Hematopoietic multipotent progenitor cell (in vitro differentiated cells): ENCODE measurements around the gene RPS24. TPM values are rescaled to one million over a fixed set of nuclear protein-coding genes. Genes with fewer than 3 reads are reported as not detected.
A peak's percentile ranks its signal among the peaks of the same experiment; 100 is the strongest.
"Not testable (repeated sequence)": the region's sequence is repeated elsewhere in the genome, so short reads cannot be mapped to it uniquely, and the experiment has no call there.

Experiments used
- DNase-seq, 3 donors: peaks; one replicate each; pipeline ENCODE4 v3.0.0-alpha.2; 2011 to 2015; ENCODE audit warnings: low read depth in 2 of 3, low spot score in 2 of 3
- total RNA-seq: library from RNA; depleted of rRNA; stranded (reverse); fragments of >200 nt; gene quantifications from one replicate; pipeline ENCODE4 v1.2.3, GENCODE V29; 2012

The RPS24 gene
- total RNA-seq, 1 donor: 3,156 TPM

DNA sequence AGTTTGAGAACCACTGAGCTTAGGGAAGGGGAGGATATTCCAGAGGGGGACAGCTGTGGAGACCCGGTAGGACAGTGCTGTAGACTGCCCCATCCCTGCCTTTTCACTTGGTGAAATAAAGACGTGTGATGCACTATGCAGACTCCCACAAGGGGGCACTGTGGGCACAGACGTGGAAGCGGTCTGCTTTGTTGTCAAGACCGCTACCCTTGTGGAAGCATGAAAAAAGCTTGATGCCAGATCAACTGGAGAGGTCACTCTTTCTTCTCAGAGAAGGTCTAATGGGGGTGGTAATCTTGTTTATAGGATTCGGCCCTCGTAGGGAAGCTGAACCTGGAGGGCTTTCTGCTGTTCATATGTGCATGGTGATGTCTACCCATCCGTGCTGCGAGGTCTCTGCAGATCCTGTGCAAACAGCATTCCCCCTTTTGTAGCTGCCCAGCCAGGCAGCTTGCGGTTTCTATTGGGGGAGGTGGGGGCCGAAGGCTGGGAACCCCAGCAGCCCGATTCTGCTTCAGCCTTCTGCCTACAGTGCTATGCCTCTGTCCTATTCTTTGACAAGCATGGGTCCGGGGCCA lies 13.7 kb downstream of the RPS24 start:
- peak; percentile 44 to 88 (median 75) for DNase-seq

DNA sequence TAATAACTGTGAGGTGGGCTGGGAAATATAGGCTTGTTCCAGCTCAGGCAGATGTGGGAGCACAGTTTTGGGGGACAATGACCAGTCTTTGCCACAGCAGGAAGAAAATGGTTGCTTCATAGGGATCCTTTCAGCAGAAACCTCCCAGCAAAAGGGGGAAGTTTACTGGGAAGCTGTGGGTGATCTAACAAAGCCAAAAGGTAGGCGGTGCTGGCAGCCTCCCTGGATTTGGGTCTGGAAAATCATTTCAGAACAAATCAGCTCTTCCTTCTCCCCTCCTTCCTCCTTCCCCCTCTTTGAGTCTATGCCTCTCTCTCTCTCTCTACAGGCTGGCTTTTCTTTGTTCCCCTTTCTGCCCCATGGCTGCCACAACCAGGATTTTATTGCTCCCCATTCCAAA lies 16.2 kb downstream of the RPS24 start:
- no peak for DNase-seq

DNA sequence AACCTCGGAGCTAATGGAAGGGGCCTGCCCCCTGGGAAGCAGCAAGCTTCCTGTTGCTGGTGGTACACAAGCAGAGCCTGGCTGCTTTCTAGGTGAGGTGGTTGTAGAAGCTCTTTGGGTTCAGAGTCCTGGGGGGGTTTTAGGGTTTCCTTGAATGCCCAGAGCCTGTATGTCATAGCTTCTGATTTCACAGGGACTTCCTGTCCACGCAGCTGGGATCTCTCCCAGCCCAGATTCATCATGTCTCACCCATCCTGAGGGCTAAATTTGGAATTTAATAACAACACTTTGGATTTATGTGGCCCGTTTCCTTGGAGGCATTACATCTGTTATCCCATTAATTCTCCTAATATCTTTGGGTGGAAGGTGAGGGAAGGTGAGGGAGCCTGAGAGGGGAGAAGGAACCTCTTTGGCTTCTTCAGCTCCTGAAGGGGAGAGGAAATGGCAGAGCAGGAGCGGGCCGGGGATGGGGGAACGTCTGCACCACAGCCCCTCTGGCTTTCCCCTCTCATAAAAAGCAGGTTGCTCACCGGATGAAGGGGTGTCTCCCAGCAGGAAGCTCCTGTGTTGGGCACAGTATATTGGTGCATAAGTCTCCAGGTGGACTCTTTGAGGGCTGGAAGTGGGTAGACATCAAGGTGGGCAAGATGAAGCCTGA lies 19.7 kb downstream of the RPS24 start:
- DNase-seq: no peak

DNA sequence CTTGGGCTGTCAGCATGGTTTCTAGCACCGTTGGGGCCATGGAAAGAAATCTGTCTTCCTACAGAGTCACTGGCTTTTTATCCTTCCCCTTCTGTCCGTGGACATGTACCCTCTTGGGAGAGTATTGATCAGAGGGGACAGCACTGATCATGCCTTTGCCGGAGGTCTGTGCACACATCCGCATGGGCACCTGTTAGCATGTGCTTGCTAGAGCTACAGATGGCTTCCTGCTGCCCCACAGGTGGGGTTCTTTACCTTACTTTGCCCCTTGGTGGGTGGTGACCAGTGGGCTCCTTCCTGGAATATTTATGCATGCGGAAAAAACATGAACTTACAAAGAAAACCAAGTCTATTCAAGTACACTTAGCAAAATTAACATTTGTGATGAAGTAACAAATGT lies 24.9 kb downstream of the RPS24 start:
- DNase-seq: no peak

DNA sequence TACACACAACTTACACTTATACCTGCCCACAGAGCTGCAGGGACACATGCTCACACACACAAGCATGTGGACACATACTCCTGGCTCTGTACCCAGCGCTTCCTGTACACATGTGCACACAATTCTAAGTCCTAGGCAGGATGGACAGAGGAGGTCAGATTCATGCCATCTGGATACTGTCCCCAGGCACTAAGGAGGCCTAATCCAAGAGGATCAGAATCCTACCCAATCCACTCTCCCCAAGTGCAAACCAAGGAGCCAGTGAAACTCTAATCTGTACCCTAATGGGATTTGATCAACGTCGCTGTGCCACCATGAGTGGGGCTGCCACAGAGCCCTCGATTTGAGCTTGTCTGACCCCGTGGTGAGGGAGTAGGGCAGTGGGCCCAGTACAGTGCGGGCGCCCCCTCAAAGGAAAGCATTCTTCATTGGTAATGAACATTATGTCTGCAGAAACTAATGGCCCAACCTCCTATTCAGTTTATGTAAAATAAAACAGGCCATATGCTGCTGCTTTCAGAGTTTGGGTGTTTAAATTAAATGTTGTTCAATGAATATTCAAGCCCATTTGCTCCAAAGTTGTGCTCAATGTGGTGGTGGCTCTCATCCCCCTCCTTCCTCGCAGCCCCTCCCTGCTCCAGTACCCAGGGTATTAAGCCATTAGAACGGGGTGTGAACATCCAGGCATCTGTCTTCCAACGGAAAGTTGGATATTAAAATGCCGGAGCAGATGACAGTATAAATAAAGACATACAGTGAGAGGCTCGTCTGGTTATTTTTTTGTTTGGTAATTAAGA lies 26.4 kb downstream of the RPS24 start:
- DNase-seq: no peak

DNA sequence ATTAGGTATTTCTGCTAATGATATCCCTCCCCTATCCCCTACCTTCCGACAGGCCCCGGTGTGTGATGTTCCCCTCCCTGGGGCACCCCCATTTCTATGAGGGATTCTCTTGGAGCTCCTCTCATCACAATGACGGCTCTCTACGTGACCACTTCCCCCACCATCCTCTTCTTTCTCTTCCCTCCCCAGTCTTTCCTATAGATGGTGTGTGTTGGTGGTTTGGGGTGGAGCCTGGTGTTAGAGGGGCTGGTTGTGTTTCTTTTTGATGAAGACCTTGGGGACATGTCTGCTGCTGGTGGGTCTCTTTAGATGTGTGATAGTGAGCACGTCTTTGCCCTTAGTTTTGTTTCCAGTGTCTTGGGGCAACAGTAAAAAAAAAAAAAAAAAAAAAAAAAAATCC lies 28.6 kb downstream of the RPS24 start:
- DNase-seq: no peak

DNA sequence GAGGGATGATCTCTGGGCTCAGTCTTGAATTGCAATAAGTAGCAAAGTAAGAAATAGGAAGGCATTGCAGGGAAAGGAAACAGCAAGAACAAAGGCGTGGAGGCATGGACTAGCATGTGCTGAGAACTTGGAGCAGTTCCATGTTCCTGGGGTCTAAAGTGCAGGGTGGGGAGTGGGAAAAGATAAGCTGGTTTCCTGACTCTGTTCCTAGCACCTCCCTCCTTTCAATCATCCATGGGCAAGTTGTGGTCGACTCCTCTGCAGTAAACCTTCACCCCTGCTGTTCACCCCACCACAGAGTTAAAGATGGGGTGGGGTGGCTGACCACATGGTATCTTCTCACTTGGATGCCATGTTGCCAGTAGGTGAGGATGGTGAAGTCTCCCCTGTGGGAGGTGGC lies 29.6 kb downstream of the RPS24 start:
- DNase-seq: no peak

DNA sequence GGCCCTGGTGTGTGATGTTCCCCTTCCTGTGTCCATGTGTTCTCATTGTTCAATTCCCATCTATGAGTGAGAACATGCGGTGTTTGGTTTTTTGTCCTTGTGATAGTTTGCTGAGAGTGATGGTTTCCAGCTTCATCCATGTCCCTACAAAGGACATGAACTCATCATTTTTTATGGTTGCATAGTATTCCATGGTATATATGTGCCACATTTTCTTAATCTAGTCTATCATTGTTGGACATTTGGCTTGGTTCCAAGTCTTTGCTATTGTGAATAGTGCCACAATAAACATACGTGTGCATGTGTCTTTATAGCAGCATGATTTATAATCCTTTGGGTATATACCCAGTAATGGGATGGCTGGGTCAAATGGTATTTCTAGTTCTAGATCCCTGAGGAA lies 31.3 kb downstream of the RPS24 start:
- DNase-seq: not testable (repeated sequence)

DNA sequence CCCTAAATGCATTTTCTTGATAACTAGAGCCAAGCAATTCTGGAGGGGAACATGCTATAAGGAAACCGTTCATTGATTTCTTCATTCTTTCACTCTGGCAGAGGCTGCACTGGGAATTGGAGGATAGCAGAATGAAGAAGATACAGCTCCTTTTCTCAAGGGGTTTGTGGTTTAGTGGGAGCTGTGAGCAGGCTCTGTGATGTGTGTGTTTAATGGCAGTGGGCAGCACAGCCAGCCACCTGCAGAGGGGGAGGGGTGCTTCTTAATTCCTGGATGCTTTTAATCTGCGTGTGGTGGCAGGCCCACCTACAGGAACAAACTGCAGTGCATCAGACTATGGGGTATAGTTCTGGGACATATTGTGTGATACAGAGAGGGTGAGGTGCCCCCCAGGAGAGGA lies 31.9 kb downstream of the RPS24 start:
- DNase-seq: no peak

DNA sequence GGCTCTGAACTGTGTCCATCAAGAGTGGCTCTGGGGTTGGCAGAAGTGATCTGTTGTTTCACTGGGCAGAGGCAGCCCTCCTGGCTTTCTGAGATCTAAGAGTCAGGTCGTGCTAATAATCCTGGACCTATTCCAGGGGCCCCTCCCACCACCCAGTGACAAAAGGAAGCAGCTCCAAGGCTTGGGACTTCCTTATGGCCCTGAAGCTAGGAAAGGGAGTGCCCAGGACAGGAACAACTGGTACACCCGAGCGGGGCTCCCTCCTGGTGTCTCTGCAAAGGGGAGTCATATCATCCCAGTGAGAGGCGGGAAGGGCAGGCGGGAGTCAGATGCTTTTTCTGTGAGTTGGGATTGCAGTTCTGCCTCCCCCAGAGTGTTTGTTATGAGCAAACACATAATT lies 32.3 kb downstream of the RPS24 start:
- DNase-seq: no peak

DNA sequence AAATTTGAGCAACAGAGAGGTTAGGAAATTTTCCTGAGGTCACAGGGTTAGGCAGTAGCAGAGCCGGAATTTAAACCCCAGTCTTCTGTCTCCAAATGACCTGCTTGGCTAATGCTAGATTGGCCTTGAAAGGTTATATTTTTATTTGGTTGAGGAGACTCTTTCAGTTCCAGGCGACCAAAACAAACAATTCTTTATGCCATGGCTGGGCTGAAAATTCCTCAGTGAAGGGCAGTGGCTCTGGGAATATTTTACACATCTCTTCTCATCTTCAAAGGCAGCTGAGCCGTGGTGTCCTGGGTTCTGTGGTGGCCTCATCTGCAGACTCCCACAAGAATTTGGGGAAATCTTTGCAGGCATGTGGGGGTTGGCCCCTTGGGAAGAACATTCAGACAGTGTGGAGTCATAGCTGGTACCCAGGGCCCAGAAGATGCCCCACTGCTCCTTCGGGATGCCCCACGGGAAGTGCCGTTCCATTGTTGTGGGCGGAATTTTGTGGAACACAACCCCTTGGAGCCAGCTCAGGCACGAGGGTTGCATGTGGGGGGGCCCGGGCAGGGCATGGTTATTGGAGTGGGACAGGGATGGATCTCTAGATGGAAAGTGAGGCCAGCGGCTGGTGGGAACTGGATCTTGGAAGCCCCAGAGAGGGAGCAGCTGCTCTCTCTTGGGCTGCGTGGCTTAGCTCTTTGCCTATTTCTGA lies 33.2 kb downstream of the RPS24 start:
- DNase-seq: no peak

DNA sequence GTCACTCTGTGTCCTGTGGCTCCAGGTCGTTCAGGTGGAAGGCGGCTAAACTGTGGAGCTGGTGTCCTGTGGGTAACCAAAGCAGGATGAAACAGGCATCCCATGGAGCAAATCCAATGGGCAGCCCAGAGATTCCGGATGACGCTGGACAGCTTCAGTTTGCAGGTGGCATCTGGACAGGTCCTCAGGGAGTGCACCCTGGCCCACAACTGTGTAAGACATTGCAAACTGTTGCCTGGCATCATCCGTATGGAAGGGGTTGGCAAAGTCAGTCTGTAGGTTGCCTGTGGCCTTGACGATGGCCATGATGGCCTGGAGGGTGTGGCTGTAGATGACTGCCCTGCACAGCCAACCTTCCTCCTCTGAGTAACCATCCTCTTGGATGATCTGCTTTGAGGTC lies 35.5 kb downstream of the RPS24 start:
- DNase-seq: no peak

DNA sequence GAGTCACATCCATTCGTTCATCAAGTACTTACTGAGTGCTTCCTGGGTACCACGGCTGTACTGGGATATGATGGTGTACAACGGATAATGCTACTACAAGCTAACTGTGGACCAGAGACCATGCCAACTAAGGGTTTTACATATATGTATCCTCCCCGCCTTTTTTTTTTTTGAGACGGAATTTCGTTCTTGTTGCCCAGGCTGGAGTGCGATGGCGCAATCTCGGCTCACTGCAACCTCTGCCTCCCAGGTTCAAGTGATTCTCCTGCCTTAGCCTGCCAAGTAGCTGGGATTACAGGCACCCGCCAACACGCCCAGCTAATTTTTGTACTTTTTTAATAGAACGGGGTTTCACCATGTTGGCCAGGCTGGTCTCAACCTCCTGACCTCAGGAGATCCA lies 36.4 kb downstream of the RPS24 start:
- not testable (repeated sequence) for DNase-seq

DNA sequence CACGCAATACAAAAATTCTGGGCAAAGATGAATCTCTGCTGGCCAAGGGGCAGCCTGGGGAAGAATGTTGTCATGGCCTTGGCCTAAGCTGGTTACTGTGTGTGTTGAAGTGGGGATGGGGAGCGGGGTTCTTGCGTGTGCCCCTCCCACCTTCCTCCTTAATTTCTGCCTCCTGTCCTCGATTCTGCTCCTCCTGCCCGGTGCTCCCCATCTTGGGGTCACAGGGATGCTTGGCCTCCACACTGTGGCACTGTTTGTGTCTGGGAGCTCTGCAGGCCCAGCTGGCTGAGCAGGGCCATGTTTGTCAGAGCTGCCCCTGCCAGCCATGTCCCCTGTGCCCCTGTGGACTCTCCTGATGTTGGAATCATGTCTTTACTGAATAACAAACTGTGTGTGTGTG lies 37.1 kb downstream of the RPS24 start:
- DNase-seq: no peak

DNA sequence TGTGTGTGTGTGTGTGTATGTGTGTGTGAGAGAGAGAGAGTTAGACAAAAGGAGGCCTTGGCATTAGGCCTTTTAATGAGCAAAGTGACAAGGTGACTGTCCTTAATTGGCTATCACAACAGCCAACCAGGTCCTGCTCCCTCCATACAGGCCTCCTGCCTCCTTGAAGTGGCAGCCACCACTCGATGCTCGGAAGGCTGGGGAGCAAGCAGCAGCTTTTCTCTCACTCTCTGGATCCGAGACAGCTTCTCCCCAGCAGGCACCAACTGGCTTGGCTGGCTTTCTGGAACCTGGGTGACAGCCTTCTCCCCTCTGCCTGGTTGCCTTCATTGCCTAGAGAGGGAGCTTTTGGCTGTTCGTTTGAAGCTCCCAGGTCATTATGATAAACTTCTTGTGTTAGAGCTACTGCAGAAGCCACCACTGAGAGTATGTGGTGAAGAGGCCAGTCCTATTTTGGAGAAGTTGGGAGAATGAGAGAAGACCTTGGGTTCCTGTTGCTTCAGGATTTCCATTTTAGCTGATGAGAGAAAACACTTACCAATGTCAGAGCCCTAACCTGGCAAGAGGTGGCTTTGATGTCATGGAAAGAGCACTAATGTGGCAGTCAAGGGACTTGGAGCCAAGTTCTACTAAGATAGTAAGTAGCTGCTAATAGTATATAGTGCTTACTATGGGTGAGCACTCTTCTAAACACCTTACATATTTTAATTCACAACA lies 37.6 kb downstream of the RPS24 start:
- no peak for DNase-seq

DNA sequence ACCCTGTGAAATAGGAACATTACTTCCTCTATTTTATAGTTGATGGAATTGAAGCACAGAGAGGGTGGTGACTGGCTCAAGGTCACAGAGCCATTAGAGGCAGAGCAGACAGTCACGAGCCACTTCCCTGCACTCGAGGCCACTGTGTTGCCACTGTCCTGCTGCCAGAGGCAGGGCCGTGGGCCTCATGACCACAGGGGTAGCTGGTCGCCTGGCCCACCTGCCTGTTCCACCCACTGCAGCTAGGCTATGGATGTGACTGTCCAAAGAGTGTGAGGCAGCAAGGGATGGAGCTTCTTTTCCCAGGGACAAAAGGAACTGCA lies 38.2 kb downstream of the RPS24 start:
- no peak for DNase-seq

DNA sequence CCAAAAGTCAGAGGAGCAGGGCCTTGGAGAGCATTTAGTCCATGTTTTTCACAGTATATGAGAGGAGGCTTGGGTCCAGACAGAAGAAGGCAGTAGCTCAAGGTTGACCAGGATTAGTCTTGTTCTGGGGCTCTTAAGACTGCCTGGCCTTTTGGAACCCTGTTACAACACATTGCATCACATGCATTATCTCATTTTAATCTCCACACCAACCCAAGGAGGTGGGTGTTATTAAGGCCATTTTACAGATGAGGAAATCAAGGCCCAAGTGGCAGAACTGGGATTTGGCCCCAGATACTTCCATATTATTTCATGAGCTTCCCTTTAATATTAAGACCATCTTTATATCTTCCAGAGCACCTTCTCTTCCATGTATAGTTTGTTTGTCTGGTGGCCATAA lies 38.8 kb downstream of the RPS24 start:
- no peak for DNase-seq

DNA sequence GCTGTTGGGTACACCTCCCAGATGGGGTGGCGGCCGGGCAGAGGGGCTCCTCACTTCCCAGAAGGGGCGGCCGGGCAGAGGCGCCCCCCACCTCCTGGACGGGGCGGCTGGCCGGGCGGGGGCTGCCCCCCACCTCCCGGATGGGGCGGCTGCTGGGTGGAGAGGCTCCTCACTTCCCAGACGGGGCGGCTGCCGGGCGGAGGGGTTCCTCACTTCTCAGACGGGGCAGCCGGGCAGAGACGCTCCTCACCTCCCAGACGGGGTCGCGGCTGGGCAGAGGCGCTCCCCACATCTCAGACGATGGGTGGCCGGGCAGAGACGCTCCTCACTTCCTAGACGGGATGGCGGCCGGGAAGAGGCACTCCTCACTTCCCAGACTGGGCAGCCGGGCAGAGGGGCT lies 42.1 kb downstream of the RPS24 start:
- not testable (repeated sequence) for DNase-seq

DNA sequence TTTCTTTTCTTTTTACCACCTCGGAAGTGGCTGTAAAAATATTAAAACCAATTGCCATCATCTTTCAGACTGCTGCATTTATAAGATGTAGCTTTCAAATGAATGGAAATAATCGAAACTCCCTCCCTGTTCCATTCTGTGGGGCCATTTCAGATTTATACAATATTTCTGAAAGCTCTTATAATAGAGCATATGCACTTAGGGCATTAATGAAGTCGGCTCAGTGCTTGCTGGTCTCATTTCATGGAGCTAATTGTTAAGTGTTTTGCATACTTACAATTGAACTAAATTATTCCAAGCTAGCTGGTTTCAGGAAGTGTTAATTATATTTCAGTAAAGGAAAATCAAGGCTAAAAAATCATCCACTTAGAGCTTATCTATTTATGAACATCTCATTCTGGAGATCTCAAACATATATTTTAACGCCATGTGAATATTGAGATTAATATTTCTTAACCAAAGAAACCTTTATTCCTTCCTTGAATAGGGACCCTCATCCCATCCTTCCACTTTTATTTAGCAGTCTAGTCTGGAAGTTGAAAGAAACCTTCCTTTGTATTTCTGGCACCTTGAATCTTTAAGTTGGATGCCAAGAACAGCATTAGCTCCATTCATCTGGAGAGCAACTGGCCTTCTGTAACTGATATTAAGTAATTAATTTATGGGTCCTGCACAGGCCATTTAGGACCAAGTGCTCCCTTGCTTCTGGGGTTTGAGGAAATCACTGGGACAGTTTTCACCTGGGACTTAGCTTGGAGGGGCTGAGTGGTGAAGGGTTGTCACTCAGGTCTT lies 45.1 kb downstream of the RPS24 start:
- DNase-seq: no peak

DNA sequence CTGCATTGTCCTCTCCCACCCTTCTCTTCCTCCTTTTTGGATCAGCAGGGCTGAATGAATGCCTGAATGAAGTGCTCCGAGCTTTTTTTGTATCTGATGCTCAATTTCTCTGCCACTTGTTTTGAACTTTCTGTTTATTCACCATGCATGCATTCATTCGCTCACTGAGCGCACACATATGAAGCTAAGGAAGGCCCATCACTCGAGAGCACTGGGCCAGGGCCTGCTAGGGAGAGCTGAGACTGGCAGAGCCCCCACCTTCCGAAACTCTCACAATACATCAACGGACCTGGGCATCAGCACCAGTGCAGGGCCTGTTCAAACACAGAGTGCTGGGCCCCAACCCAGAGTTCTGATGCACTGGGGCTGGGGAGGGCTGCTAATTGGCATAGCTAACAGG lies 45.7 kb downstream of the RPS24 start:
- DNase-seq: no peak
